Glutamatergic neuron (in vitro differentiated cells): ENCODE data around the gene CD44. TPM values are rescaled to one million over a fixed set of nuclear protein-coding genes. Genes with fewer than 3 reads are reported as not detected.
"Not testable (repeated sequence)": the region's sequence is repeated elsewhere in the genome, so short reads cannot be mapped to it uniquely, and the experiment has no call there.

Source experiments
- DNase-seq: peaks from one replicate; pipeline ENCODE4 v3.0.0; 2022
- H3K27ac Mint-ChIP-seq: one replicate; pipeline ENCODE4 v1.8.0; 2020; ENCODE audit warnings: mild to moderate bottlenecking, mixed read lengths, inconsistent platforms; ENCODE audit not compliant: unreplicated experiment
- H3K27me3 Mint-ChIP-seq: one replicate; pipeline ENCODE4 v1.8.0; 2020; ENCODE audit warnings: mild to moderate bottlenecking, moderate library complexity, mixed read lengths, inconsistent platforms; ENCODE audit not compliant: unreplicated experiment
- H3K36me3 Mint-ChIP-seq: one replicate; pipeline ENCODE4 v1.8.0; 2020; ENCODE audit warnings: mild to moderate bottlenecking, mixed read lengths, inconsistent platforms; ENCODE audit not compliant: unreplicated experiment
- H3K4me1 Mint-ChIP-seq: one replicate; pipeline ENCODE4 v1.8.0; 2020; ENCODE audit warnings: mild to moderate bottlenecking, low read depth, mixed read lengths, inconsistent platforms; ENCODE audit not compliant: unreplicated experiment
- H3K4me3 Mint-ChIP-seq: one replicate; pipeline ENCODE4 v1.8.0; 2020; ENCODE audit warnings: mild to moderate bottlenecking, mixed read lengths, inconsistent platforms; ENCODE audit not compliant: unreplicated experiment
- H3K9me3 Mint-ChIP-seq: one replicate; pipeline ENCODE4 v1.8.0; 2020; ENCODE audit warnings: mild to moderate bottlenecking, moderate library complexity, mixed read lengths, inconsistent platforms; ENCODE audit not compliant: unreplicated experiment
- total RNA-seq: library from RNA; stranded (reverse); fragmentation: NEBNext Ultra II Directional; extraction: Animal tissue kit (Norgen Biotek cat#: 25700); gene quantifications from one replicate; pipeline ENCODE4 v1.2.1, GENCODE V29; 2021; ENCODE audit not compliant: unreplicated experiment
- TF ChIP-seq, protein P1 (sequence below): fragments of 200-600 bp; sonication (generic); IDR thresholded peaks from one replicate; pipeline ENCODE4 v1.5.0; 2021; ENCODE audit not compliant: partially characterized antibody, unreplicated experiment

CD44 gene
- total RNA-seq, 1 donor from 2014 or later, result 0.71 TPM

DNA sequence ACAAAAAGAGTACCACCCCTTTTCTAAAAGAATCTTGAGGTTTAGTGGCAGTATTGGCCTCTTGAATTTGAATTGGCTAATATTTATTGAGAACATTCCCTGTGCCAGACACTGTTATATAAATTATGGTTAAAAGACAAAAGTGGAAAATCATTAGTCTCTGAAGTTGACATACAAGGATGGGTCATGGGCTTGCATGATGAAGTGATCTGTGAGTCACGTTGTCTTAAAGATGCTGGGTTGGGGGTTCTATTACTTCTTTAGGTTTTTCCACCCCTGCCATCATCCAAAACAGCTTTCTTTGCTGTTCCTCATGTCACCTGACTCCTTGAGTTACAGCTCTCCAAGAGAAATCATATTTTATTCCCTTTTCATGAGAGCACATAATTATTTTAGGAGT is 85.0 kb downstream of the CD44 start:
- Mint-ChIP-seq H3K9me3 (no peaks in the 10 kb centered on the region), H3K27me3 (no peaks in the 10 kb centered on the region), H3K4me3 (no peak overlapping the region), H3K4me1 (peaks cover 3% of the 10 kb centered on the region), H3K36me3 (no peaks in the 10 kb centered on the region), H3K27ac (no peak overlapping the region)
- DNase-seq, result no peak
- TF ChIP-seq, protein P1, sequence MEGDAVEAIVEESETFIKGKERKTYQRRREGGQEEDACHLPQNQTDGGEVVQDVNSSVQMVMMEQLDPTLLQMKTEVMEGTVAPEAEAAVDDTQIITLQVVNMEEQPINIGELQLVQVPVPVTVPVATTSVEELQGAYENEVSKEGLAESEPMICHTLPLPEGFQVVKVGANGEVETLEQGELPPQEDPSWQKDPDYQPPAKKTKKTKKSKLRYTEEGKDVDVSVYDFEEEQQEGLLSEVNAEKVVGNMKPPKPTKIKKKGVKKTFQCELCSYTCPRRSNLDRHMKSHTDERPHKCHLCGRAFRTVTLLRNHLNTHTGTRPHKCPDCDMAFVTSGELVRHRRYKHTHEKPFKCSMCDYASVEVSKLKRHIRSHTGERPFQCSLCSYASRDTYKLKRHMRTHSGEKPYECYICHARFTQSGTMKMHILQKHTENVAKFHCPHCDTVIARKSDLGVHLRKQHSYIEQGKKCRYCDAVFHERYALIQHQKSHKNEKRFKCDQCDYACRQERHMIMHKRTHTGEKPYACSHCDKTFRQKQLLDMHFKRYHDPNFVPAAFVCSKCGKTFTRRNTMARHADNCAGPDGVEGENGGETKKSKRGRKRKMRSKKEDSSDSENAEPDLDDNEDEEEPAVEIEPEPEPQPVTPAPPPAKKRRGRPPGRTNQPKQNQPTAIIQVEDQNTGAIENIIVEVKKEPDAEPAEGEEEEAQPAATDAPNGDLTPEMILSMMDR, result no peak

DNA sequence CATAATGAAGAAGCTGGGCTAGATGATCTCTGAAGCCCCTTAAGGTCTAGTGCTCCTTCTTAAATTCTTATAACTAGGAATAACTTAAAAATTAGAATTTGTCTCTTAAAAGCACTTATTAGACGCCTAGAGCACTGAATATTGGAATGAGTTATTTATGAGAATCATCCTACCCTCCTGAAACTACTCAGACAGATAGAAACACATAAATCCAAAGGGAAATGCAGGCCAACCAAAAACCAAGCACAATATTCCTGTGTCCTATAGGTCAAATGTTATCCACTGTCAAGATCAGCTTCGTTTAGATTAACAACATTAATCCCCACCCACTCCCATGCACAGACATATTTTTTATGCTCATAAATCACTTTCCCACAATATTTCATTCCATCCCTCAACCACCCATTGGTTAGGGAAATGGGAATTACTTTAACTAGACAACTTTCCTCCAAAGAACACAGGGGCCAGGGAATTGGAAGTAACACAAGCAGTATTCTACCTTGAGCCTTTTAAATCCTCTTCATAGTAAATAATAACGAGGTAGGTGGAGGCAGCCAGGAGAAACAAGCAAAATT is 87.1 kb downstream of the CD44 start:
- H3K9me3 Mint-ChIP-seq, result no peaks in the 10 kb centered on the region
- no peaks in the 10 kb centered on the region for H3K27me3 Mint-ChIP-seq
- no peak overlapping the region for H3K27ac Mint-ChIP-seq
- no peak for DNase-seq
- H3K36me3 Mint-ChIP-seq, result no peaks in the 10 kb centered on the region
- H3K4me3 Mint-ChIP-seq, result no peak overlapping the region
- TF ChIP-seq, protein P1, result no peak
- peaks cover 3% of the 10 kb centered on the region for H3K4me1 Mint-ChIP-seq

DNA sequence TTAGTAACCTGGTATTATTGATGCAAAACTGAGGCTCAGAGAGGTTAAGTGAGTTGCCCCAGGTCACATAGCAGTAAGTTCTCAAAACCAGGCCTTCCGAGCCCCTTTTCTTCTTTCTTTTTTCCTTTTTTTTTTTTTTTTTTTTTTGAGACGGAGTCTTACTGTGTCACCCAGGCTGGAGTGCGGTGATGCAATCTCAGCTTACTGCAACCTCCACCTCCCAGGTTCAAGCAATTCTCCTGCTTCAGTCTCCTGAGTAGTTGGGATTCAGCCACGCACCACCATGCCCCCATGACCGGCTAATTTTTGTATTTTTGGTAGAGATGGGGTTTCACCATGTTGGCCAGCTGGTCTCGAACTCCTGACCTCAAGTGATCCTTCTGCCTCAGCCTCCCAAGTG is 87.8 kb downstream of the CD44 start:
- not testable (repeated sequence) for H3K4me1 Mint-ChIP-seq, DNase-seq, H3K27me3 Mint-ChIP-seq, H3K9me3 Mint-ChIP-seq, H3K4me3 Mint-ChIP-seq, H3K36me3 Mint-ChIP-seq, H3K27ac Mint-ChIP-seq

DNA sequence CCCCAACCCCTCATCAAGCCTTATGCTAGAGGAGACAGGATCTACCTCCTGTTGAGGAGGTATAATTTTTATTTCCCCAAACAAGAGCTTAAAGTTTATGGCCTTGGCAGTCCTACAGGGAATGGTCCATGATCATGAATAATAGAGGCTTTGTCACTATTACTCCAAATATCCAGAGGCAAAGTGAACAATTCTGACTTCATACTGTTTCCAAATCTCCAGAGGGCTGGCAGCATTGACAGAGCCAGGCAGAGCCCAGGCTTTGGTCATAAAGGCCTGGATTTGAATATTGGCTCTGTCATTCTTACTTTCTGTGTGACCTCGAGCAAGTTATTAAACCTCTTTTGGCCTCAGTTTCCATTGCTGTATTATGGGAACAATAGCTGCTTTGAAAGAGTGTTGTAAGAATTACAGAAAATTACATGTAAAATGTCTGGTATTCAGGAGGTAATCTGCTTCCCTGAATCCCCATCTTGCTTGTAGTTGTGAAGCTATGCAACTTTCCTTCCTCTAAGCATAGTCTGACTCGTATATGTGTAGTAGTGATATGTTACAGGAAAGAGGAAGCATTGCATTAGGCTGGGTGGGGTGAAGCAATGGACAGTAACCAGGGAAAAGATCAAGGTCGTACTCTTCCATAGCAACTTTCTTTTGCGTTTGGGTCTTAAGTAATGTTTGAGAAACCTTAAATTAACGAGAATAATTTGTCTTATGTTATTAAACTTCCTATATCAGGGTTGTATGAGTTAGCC is 88.8 kb downstream of the CD44 start:
- H3K4me3 Mint-ChIP-seq, result no peak overlapping the region
- TF ChIP-seq, protein P1, result no peak
- H3K4me1 Mint-ChIP-seq, result peaks cover 3% of the 10 kb centered on the region
- no peak for DNase-seq
- H3K9me3 Mint-ChIP-seq, result no peaks in the 10 kb centered on the region
- no peaks in the 10 kb centered on the region for H3K27me3 Mint-ChIP-seq
- H3K27ac Mint-ChIP-seq, result no peak overlapping the region
- H3K36me3 Mint-ChIP-seq, result no peaks in the 10 kb centered on the region

DNA sequence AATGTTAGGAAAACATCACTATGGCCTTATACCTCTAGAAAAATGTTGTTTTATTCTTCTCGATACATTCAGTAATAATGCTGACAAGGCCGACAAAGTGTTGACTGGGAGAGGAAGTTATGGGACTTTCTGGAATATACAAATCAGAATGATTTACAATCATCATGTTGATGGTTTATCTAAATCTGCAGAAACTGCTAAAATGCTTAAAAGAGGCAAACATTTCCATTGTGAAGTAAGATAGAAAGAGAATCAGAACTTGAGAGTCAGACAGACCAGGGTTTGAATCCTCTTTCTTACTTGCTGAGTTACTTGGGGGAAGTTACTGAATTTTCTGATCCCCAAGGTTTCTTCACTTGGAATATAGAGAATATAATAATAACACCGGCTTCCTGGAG is 89.4 kb downstream of the CD44 start:
- TF ChIP-seq, protein P1, result no peak
- no peak for DNase-seq
- H3K9me3 Mint-ChIP-seq, result no peaks in the 10 kb centered on the region
- H3K27me3 Mint-ChIP-seq, result no peaks in the 10 kb centered on the region
- H3K27ac Mint-ChIP-seq, result no peak overlapping the region
- no peaks in the 10 kb centered on the region for H3K4me1 Mint-ChIP-seq
- no peak overlapping the region for H3K4me3 Mint-ChIP-seq
- H3K36me3 Mint-ChIP-seq, result no peaks in the 10 kb centered on the region
